Loucy (cell line): ENCODE measurements around the gene DIABLO.

Source experiments
- CTCF ChIP-seq: fragments of 200-600 bp; sonication (generic); conservative IDR thresholded peaks from 2 replicates; pipeline ENCODE4 v1.5.1; 2014; ENCODE audit warnings: mild to moderate bottlenecking, antibody characterized with exemption, low read length
- EZH2phosphoT487 ChIP-seq: fragments of 200-600 bp; IDR thresholded peaks from 2 replicates; pipeline ENCODE4 v1.6.1; 2018; ENCODE audit warnings: antibody characterized with exemption, mild to moderate bottlenecking, moderate library complexity, borderline replicate concordance

DNA sequence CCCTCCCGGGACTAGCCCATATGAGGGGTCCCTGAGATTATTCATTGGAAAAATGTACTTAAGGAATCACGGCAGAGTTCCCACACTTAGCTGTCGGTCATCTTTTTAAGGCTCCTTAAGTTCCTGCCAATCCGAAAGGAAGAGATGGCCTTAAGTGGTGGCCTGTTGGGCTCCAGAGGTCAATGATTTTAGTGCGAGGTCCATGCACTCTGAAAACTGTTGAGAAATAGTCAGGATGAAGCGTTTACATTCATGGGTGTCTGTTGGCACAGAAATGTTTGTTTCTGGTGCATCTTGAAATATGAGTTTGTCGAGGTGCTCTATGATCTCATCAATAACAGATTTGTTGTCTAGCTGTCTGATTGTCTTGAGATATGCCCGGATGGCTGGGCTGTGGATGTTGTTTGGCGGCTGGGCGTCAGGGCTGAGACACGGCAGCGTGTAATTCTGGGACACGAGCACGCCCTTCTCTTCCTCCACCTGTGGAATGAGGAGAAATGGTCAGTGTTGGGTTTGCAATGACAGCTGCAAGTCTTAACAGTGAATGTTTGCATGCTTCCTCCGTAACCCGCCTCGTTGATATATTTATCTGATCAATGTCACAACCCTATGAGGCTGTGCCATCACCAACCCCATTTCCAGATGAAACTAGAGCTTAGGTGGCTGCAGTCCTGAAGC, 53.5 kb downstream of the DIABLO start:
- TF ChIP-seq CTCF (no peak), EZH2phosphoT487 (no peak)
